ENCODE measurements around the gene ATP8A1.

Gene ATP8A1

DNA sequence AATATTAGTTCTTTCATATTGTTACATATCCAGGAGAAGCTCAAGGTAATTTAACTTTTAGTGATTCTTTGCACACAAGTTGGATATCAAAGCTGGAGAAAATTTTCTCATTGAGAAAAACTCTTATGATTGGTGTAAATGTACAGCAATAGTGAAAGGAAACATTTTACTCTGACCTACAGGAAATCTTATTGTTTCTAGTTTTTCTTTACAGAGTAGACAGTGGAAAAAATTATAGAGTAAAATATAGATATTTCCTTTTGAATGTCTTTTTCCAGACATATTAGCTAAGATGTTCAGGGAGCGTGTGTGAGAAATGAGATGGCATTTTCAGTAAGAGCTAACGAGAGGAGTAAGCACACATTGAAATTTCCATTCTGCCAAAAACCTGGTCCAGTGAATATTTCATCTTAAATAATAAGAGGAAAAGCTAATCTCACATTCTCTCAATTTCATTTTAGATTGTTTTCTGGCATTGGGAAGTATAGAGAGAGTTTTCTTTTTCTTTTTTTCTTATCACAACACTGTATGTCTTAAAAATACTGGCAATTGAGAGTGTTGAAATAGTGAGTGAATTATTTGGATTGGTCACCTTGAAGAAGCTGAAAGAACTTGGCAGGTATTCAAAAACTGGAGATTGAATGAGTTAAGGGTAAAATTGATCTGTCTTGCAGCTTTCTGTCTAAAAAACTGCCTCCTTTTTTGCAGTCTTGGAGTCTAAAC is 15.6 kb upstream of the ATP8A1 start:
- Histone ChIP-seq H3K27ac (peak overlapping the region; percentile 55), H2AFZ (peak overlapping the region; percentile 34)
- TF ChIP-seq, protein P1, sequence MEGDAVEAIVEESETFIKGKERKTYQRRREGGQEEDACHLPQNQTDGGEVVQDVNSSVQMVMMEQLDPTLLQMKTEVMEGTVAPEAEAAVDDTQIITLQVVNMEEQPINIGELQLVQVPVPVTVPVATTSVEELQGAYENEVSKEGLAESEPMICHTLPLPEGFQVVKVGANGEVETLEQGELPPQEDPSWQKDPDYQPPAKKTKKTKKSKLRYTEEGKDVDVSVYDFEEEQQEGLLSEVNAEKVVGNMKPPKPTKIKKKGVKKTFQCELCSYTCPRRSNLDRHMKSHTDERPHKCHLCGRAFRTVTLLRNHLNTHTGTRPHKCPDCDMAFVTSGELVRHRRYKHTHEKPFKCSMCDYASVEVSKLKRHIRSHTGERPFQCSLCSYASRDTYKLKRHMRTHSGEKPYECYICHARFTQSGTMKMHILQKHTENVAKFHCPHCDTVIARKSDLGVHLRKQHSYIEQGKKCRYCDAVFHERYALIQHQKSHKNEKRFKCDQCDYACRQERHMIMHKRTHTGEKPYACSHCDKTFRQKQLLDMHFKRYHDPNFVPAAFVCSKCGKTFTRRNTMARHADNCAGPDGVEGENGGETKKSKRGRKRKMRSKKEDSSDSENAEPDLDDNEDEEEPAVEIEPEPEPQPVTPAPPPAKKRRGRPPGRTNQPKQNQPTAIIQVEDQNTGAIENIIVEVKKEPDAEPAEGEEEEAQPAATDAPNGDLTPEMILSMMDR (IDR thresholded peaks at IDR 0.05), result no peak

DNA sequence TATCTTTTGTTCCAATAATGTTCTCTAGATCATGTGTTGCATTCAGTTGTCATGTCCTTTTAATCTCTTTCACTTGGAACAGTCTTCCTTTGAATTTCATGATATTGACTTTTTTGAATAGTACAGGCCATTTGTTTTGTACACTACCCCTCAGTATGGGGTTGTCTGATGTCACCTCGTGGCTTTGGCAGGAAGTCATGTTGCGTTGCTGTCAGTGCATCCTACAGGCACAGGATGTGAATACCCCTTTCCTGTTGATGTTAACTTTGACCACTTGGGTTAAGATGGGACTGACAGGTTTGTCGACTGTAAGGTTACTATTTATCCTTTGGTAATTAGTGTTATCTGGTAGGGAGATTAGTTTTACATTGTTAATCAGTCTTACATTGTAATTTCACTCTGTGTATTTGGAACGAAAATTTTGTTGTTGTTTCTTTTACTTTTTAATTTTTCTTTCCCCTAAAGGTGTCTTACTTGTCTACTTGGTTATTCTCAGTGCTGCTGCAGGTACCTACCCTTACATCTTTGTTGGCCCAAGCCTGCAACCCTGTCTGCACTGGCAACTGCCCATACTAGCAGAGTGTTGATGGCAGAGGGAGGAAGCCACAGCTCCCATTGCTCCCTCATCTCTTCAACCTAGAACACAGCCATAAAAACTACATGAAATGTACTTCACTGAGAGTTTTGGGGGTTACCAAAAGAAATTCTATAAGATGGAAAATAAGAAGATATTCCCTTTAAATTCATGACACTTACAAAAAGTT is 14.7 kb upstream of the ATP8A1 start:
- Histone ChIP-seq H3K79me2 (no peaks in the 10 kb centered on the region), H2AFZ (no peak overlapping the region), H3K9me3 (ENCODE audit: control insufficient read depth, low read length) (no peaks in the 10 kb centered on the region), H3K36me3 (ENCODE audit: control insufficient read depth, insufficient read depth, low read length) (no peaks in the 10 kb centered on the region), H3K4me1 (peaks cover 3% of the 10 kb centered on the region), H3K27me3 (ENCODE audit: control insufficient read depth, insufficient read depth, low read length) (no peaks in the 10 kb centered on the region), H3K4me3 (ENCODE audit: low read depth, low read length) (peak overlapping the region; percentile 38), H3K4me2 (ENCODE audit: low read length) (peak overlapping the region; percentile 57), H3K9ac (no peak overlapping the region), H3K27ac (peak overlapping the region; percentile 29)
- TF ChIP-seq, protein P1 (IDR thresholded peaks at IDR 0.05), result no peak

More for the DNA sequence above, 15.6 kb upstream of the ATP8A1 start:
- no peaks in the 10 kb centered on the region for H3K79me2 ChIP-seq
- H3K4me3 ChIP-seq (ENCODE audit: low read depth, low read length), result no peak overlapping the region
- peaks cover 3% of the 10 kb centered on the region for H3K4me1 ChIP-seq
- H3K36me3 ChIP-seq (ENCODE audit: control insufficient read depth, insufficient read depth, low read length), result no peaks in the 10 kb centered on the region
- peak overlapping the region; percentile 48 for H3K4me2 ChIP-seq (ENCODE audit: low read length)
- H3K9ac ChIP-seq, result no peak overlapping the region
- no peaks in the 10 kb centered on the region for H3K9me3 ChIP-seq (ENCODE audit: control insufficient read depth, low read length)
- H3K27me3 ChIP-seq (ENCODE audit: control insufficient read depth, insufficient read depth, low read length), result no peaks in the 10 kb centered on the region

DNA sequence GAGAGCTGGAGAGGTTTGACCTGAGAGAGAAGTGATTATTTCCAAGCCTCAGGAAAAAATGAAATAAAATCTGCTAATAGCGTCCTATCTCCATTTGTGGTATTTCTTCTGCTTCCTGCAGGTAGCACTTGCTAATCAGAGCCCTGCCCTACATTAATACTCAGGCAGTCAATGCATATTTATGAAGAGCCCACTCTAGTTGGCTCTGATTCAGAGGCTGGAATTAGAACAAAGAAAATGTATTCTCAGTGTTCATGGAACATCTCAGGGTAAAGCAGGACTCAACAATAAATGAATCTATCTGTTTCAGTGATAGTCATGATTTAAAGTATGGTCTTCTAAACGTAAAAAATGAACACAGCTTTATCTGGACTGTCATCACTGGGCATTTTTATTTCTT is 1.4 kb upstream of the ATP8A1 start:
- Histone ChIP-seq H3K4me2 (ENCODE audit: low read length) (peak overlapping the region; percentile 98), H3K9me3 (ENCODE audit: control insufficient read depth, low read length) (no peaks in the 10 kb centered on the region), H2AFZ (no peak overlapping the region), H3K36me3 (ENCODE audit: control insufficient read depth, insufficient read depth, low read length) (no peaks in the 10 kb centered on the region), H3K79me2 (no peaks in the 10 kb centered on the region), H3K9ac (no peak overlapping the region), H3K4me1 (peaks cover 3% of the 10 kb centered on the region), H3K27me3 (ENCODE audit: control insufficient read depth, insufficient read depth, low read length) (no peaks in the 10 kb centered on the region), H3K27ac (peak overlapping the region; percentile 91), H3K4me3 (ENCODE audit: low read depth, low read length) (peak overlapping the region; percentile 78)
- TF ChIP-seq, protein P1 (IDR thresholded peaks at IDR 0.05), result no peak

DNA sequence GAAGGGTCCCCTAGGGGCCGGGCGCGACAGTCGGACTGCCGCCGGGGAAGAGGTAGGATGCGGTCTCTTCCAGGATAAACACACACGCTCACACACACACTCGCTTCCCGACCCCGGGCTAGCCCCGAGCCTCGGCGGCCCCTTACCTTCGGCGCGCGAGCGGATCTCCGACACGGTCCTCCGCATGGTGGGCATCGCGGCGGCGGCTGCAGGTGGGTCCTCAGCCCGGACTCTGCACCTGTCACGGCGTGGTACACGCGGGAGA is 294 bp downstream of the ATP8A1 start:
- H3K36me3 ChIP-seq (ENCODE audit: control insufficient read depth, insufficient read depth, low read length), result no peaks in the 10 kb centered on the region
- no peaks in the 10 kb centered on the region for H3K9me3 ChIP-seq (ENCODE audit: control insufficient read depth, low read length)
- H3K4me2 ChIP-seq (ENCODE audit: low read length), result peak overlapping the region; percentile 86
- TF ChIP-seq, protein P1 (IDR thresholded peaks at IDR 0.05), result no peak
- no peak overlapping the region for H3K9ac ChIP-seq
- H3K27me3 ChIP-seq (ENCODE audit: control insufficient read depth, insufficient read depth, low read length), result no peaks in the 10 kb centered on the region
- peaks cover 2% of the 10 kb centered on the region for H3K79me2 ChIP-seq
- peaks cover 3% of the 10 kb centered on the region for H3K4me1 ChIP-seq
- H2AFZ ChIP-seq, result peak overlapping the region; percentile 71
- H3K27ac ChIP-seq, result peak overlapping the region; percentile 49
- peak overlapping the region; percentile 88 for H3K4me3 ChIP-seq (ENCODE audit: low read depth, low read length)

Data from parathyroid adenoma (tissue), 2 donors.